Heart left ventricle (tissue), 13 donors: ENCODE data around the gene PRR19.

ENCODE experiments used
- CTCF ChIP-seq, 12 donors: fragments of 200-600 bp; sonication (generic) in 4 of 12; IDR thresholded peaks; one replicate each; pipeline versions ENCODE4 v1.5.0 to v1.8.0; 2018 to 2022; ENCODE audit warnings: antibody characterized with exemption in 12 of 12, mild to moderate bottlenecking in 5 of 12
- POLR2A ChIP-seq, 2 donors: fragments of 450-650 bp; IDR thresholded peaks; one replicate each; pipeline ENCODE4 v1.6.1; 2017; ENCODE audit warnings: antibody characterized with exemption in 2 of 2, mild to moderate bottlenecking in 2 of 2, moderate library complexity in 2 of 2
- donor health status: ischemic (EF 13 %, LVEDD 7.1; RV severe dilation, severe dysfunction).
- donor health status: DM: no; HTN: yes; CAD: no.
- donor health status: DM: no; HTN: no; CAD: no.
- donor health status: ischemic (EF 25% LVEDD 6.9; RV normal size, moderate dysfunction).
- donor health status: ischemic (EF 25% LVEDD 5.7; RV mildly dilated, moderate dysfunction).
- donor health status: ischemic (EF 35%, LVEDD 5.7; RV mildly dilated, moderate dysfunction).
- donor health status: nonischemic (EF 11% LVEDD 7.7; RV severe dilation, severe dysfunction).
- donor health status: DM: yes; HTN: yes; CAD: no.
- donor health status: PGD.
- donor health status: ischemic (EF 29% LVEDD 5.4; RV normal size, mild dysfunction).
- donor health status: nonischemic (EF 23%, LVEDD 6.1; RV moderate dilation, normal function).

- TF ChIP-seq POLR2A (IDR thresholded peaks at IDR 0.05) (no peak), CTCF (IDR thresholded peaks at IDR 0.05) (no peak)
These were observed 9.6 kb upstream of the PRR19 start for GRCh38 chr19:42292042-42292960.
